Measurements from ENCODE around the gene ZNF521. TPM values are rescaled to one million over a fixed set of nuclear protein-coding genes. Genes with fewer than 3 reads are reported as not detected.

ZNF521 gene
- total and polyA plus RNA-seq, 2 donors, result 13.1 to 58.3 TPM

DNA sequence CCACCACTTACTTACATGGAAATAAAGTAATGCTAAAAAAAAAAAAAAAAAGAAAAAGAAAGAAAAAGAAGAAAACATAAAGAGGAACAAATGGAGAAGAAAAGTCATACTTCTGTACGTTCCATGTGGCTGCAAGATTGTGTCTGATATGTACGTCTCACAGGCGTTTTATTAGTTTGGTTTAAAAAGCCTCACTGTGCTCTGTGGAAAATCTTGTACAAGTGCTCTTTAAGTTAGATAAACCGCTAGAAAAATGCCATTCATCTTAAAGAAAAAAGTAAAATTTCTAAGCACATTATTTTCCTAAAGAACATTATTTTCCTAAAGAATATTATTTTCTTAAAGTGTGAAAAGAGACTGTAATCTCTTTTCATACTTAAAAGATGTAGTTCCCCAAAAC lies 165.1 kb downstream of the ZNF521 start:
- H3K27ac ChIP-seq (ENCODE audit: low read depth), result no peak overlapping the region
- 86% methylated on average over 4 of the region's 4 CpGs for WGBS
- H3K36me3 ChIP-seq (ENCODE audit: insufficient read depth), result no peaks in the 10 kb centered on the region
- H3K4me3 ChIP-seq (ENCODE audit: low read depth, low read length), result no peak overlapping the region
- H3K4me1 ChIP-seq (ENCODE audit: insufficient read depth), result no peaks in the 10 kb centered on the region
- no peak for DNase-seq (ENCODE audit: extremely low spot score)

DNA sequence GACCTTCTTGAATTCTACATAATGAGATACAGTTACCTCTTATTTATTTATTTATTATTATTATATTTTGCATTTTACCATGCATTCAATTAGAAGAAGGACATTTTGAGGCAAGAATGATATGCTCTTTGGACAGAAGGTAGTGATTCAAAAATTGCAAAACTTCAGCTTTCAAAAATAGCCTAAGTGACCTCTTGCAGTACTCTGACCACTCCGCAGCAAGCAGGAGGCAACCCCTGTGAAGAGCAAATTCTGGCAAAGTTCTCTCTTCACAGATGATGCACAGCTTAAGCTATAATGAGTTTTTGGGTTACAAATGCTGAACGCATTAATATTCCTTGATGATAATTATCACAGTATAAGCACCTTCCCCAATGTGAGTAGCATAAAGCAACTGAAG lies 170.0 kb downstream of the ZNF521 start:
- Histone ChIP-seq H3K27ac (ENCODE audit: low read depth) (no peak overlapping the region), H3K4me3 (ENCODE audit: low read depth, low read length) (no peak overlapping the region), H3K4me1 (ENCODE audit: insufficient read depth) (no peaks in the 10 kb centered on the region), H3K36me3 (ENCODE audit: insufficient read depth) (no peaks in the 10 kb centered on the region)
- WGBS, result 93% methylated on average over 2 of the region's 2 CpGs
- DNase-seq (ENCODE audit: extremely low spot score), result no peak

DNA sequence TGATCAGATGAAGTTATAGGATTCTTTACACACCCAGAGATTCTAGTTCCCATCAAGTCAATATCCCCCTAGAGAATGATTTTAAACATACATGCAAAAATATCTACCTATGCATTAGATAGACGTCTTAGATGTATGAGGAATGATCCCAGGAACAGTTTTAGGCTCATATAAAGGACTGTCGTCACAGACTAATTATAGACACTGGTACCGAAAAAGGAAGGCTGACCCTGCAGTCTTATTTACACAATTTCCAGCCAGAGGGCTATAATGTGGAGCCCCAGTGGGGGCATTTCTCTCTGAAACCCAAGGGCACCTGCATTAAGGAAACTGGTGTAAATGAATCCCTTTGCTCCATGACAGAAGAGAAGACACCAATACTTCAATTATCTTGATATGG lies 170.4 kb downstream of the ZNF521 start:
- Histone ChIP-seq H3K36me3 (ENCODE audit: insufficient read depth) (no peaks in the 10 kb centered on the region), H3K4me3 (ENCODE audit: low read depth, low read length) (no peak overlapping the region), H3K4me1 (ENCODE audit: insufficient read depth) (no peaks in the 10 kb centered on the region), H3K27ac (ENCODE audit: low read depth) (no peak overlapping the region)
- no peak for DNase-seq (ENCODE audit: extremely low spot score)
- WGBS, result 87% methylated on average over 3 of the region's 3 CpGs

DNA sequence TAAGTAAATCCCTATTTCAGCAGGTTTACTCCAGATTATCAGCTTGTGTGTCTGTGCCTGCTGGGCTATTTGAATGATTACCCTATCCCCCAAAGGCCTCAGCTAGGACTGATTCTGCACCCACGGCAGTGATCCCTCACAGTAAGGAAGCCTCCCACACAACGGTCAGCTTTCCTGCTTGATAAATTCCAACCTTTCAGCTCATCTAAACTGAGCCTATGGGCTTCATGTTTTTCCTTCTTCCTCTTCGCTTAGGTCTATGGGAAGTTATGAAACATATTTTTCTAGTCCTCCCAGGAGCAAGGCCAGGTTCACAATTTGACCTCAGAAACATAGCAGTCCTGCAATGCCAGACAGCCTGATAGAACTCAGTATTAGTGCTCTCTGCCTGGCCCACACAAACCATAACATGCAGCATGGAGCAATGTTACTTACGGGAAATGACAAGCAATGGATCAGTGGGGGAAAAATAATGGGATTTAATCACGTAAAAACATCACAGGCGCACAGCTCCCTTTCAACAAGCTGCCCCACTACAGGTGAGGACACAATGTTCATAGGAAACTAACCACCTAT lies 170.9 kb downstream of the ZNF521 start:
- 85% methylated on average over 6 of the region's 6 CpGs for WGBS

DNA sequence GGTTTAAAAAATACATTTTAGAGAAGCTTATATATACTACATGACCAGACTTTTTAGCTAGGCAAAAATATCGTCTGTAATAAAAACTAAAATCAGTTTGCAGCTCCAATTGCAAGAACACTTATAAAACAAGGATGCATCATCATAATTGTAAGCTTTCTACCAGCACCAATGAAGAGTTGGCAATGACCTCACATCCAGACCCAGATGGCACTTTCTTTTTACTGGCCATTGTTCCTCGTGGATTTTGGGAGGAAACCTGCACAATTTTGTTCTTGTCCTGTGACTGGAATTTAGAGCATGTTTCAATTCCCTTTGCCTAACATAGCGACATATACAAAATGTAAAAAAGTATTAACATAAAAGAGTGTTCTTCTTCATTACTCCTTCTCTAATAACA lies 174.3 kb downstream of the ZNF521 start:
- Histone ChIP-seq H3K4me1 (ENCODE audit: insufficient read depth) (no peaks in the 10 kb centered on the region), H3K4me3 (ENCODE audit: low read depth, low read length) (no peak overlapping the region), H3K36me3 (ENCODE audit: insufficient read depth) (no peaks in the 10 kb centered on the region), H3K27ac (ENCODE audit: low read depth) (no peak overlapping the region)
- no peak for DNase-seq (ENCODE audit: extremely low spot score)
- WGBS, result 88% methylated on average over 3 of the region's 3 CpGs

More for the DNA sequence above, 170.9 kb downstream of the ZNF521 start:
- Histone ChIP-seq H3K4me1 (ENCODE audit: insufficient read depth) (no peaks in the 10 kb centered on the region), H3K36me3 (ENCODE audit: insufficient read depth) (no peaks in the 10 kb centered on the region), H3K4me3 (ENCODE audit: low read depth, low read length) (no peak overlapping the region), H3K27ac (ENCODE audit: low read depth) (no peak overlapping the region)
- DNase-seq (ENCODE audit: extremely low spot score), result no peak

DNA sequence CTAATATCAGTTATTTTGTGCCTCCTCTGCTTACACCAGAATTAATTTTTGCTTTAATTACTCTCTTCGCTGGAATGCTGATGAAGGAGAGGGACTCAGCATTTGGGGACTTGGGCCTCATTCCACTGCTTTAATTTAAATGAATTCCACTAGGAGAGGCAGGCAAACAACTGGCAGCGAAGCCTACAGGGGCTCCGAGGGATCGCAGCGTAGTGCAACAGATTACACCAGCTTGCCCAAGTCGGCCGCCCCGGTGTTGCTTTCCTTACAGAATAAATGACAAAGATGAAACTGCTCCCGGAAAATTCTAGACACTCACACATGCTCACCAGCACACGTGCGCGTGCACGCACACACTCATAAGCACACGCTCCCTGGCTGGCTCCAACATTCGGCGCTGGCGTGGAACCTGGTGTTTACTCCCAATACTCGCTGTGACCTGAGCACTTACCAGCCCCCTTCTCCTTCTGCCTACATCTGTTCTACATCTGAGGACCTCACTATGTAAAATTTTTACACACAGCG lies 175.4 kb downstream of the ZNF521 start:
- H3K4me1 ChIP-seq (ENCODE audit: insufficient read depth), result no peaks in the 10 kb centered on the region
- H3K4me3 ChIP-seq (ENCODE audit: low read depth, low read length), result no peak overlapping the region
- H3K36me3 ChIP-seq (ENCODE audit: insufficient read depth), result no peaks in the 10 kb centered on the region
- DNase-seq (ENCODE audit: extremely low spot score), result no peak
- WGBS, result 94% methylated on average over 19 of the region's 19 CpGs
- H3K27ac ChIP-seq (ENCODE audit: low read depth), result no peak overlapping the region

DNA sequence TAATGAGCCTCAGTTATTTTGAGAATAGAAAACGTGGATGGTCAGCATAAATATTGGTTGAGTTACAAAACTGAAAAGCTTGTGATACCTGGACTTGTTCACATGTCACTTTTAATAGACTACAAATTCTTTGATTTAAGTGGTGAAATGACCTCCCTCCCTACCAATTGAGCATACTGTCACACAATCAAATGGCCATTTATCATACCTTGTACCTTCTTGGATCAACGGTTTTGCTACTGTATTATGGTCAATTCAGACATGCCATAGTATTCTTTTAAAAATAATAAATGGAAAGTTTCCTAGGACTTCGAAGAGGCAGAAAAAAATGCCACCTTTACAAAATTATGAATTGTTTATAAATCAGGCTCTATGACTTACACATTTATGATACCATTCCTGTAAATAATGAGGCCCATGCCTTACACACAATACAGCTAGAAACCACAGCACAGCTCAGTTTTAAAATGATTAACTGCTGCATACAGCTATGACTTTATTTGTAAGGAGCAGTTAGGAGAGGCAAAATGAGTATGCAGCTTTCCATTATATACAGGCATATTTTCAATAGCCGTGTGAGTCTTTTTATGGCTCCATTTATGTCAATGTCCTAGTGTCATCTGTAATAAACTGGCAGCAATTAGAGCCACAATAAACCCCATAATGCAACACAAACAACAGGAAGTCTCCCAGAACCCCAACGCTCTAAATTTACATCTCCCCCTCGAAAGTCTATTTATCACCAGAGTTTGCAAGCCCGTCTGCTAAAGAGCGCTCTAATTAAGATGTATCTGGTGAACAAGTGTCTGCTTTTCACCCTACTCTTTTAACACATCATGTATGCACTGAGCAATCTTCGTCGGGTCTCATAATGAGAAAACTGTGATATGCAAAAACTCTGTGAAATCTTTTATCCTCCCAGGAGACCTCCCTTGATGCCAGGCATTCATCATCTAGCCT lies 176.1 kb downstream of the ZNF521 start:
- Histone ChIP-seq H3K4me1 (ENCODE audit: insufficient read depth) (no peaks in the 10 kb centered on the region), H3K4me3 (ENCODE audit: low read depth, low read length) (no peak overlapping the region), H3K36me3 (ENCODE audit: insufficient read depth) (no peaks in the 10 kb centered on the region), H3K27ac (ENCODE audit: low read depth) (no peak overlapping the region)
- DNase-seq (ENCODE audit: extremely low spot score), result no peak
- WGBS, result 85% methylated on average over 10 of the region's 10 CpGs

DNA sequence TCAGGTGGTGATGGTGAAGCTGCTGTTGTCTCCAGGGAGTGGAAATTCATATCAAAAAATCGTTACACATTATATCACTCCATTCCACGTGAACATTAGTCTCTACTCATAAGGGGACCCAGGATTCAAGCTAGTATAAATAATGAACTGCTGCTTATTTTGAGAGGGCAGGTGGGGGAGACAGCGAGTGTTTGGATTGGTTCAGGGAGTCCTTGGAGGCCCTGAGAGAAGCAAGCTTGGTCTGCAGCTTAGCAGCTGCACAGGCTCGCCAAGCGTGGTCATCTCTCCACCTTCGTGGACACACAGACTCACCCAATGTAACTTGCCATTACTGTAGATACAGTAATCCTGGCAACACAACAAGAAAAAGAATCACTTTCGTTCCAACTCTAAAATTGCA lies 177.6 kb downstream of the ZNF521 start:
- 86% methylated on average over 7 of the region's 7 CpGs for WGBS
- no peaks in the 10 kb centered on the region for H3K36me3 ChIP-seq (ENCODE audit: insufficient read depth)
- no peak overlapping the region for H3K4me3 ChIP-seq (ENCODE audit: low read depth, low read length)
- DNase-seq (ENCODE audit: extremely low spot score), result no peak
- H3K27ac ChIP-seq (ENCODE audit: low read depth), result no peak overlapping the region
- H3K4me1 ChIP-seq (ENCODE audit: insufficient read depth), result no peaks in the 10 kb centered on the region

DNA sequence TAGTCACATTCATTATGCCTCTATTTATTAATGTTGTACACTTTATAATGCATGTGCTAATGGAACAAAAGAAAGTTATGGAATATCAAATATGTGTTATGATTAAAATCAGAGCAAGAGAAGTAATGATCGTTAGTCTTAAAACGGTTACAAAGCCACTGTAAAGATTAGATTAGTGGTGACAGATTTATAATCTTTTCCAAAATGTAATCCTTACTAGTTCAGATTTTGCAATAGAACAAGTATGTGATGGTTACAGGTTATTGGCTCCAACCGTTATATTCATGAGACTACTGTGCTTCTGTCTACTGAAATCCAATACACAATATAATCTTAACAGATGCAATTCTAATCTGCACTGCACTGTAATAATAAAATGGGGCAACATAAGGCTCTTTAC lies 180.6 kb downstream of the ZNF521 start:
- H3K36me3 ChIP-seq (ENCODE audit: insufficient read depth), result no peaks in the 10 kb centered on the region
- no peak for DNase-seq (ENCODE audit: extremely low spot score)
- H3K27ac ChIP-seq (ENCODE audit: low read depth), result no peak overlapping the region
- H3K4me1 ChIP-seq (ENCODE audit: insufficient read depth), result no peaks in the 10 kb centered on the region
- H3K4me3 ChIP-seq (ENCODE audit: low read depth, low read length), result no peak overlapping the region
- 48% methylated on average over 3 of the region's 3 CpGs for WGBS

DNA sequence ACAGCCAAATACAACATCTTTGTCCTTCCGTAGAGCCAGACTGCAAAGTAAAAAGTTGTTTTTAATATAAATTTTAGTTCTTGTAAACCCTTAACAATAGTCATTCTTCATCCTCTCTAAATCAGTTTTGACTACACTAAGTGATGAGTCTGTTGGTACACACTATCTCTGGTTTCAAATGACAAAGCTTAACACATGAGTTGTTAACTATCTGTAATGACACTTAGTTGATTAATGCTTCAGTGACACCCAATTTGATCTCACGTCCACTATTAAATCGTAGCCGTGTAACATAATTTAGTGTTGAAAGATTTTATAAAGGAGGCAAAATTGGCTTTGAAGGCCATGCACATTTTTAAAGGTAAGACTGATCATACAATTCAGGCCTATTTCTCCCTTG lies 181.6 kb downstream of the ZNF521 start:
- 96% methylated on average over 4 of the region's 4 CpGs for WGBS
- no peak for DNase-seq (ENCODE audit: extremely low spot score)
- Histone ChIP-seq H3K4me3 (ENCODE audit: low read depth, low read length) (no peak overlapping the region), H3K27ac (ENCODE audit: low read depth) (no peak overlapping the region), H3K36me3 (ENCODE audit: insufficient read depth) (no peaks in the 10 kb centered on the region), H3K4me1 (ENCODE audit: insufficient read depth) (no peaks in the 10 kb centered on the region)

DNA sequence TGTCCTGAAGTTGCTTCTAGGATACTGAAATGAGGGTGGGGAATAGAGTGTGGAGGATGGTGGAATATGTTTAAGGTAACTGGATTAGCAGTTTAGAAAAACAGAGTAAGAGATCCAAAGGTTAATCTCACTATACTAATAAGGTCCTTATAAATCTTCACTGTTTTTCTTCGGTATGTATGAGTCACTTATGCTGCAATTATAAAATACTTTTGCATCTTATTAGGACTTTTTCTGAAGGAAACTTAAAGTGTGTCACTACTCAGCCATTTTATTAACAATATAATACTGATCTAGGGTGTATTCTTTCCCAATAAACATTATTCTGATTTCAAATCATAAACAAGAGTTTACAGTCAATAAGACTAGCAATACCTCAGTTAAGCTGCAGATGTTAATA lies 182.3 kb downstream of the ZNF521 start:
- no peak overlapping the region for H3K4me3 ChIP-seq (ENCODE audit: low read depth, low read length)
- WGBS, result 53% methylated on average over 1 of the region's 1 CpG
- H3K27ac ChIP-seq (ENCODE audit: low read depth), result no peak overlapping the region
- DNase-seq (ENCODE audit: extremely low spot score), result no peak
- no peaks in the 10 kb centered on the region for H3K36me3 ChIP-seq (ENCODE audit: insufficient read depth)
- no peaks in the 10 kb centered on the region for H3K4me1 ChIP-seq (ENCODE audit: insufficient read depth)

DNA sequence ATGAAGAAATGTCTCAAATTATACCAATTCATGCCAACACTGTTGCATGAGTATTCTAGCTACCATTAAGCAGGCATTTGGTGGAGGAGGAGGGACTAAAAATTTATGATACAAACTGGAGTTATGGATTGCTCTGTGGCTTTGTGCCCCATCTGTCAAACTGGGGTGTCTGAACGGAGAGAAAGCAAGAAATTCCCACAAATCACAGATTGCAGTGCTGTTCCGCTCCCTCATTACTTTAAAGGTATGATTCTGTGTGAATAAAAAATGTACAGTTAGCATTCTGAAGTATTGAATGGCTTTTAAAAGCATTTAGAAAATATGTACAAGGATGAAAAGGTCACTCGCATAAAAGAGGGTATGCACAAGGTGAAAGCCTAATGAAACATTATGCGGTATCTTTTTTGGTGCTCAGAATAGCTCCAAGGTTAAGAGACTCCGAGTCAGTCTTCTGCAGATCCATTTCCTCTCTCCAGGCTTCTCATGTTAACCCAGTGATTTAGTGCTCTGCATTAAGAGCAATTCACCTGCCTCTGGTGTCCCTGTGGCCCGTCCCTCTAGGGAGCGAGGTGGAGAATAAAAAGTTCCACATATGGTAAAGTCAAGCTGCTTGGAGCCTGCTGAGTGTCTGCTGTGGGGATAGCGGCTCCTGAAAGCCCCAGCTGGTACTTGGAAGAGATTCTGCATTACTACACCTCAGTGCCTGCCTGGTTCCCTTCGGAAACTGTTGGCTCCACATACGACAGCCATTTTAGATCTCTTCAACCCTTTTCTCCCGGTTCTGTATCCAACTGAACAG lies 184.2 kb downstream of the ZNF521 start:
- 91% methylated on average over 11 of the region's 11 CpGs for WGBS
- DNase-seq (ENCODE audit: extremely low spot score), result no peak
- Histone ChIP-seq H3K27ac (ENCODE audit: low read depth) (no peak overlapping the region), H3K4me3 (ENCODE audit: low read depth, low read length) (no peak overlapping the region), H3K4me1 (ENCODE audit: insufficient read depth) (no peaks in the 10 kb centered on the region), H3K36me3 (ENCODE audit: insufficient read depth) (no peaks in the 10 kb centered on the region)

DNA sequence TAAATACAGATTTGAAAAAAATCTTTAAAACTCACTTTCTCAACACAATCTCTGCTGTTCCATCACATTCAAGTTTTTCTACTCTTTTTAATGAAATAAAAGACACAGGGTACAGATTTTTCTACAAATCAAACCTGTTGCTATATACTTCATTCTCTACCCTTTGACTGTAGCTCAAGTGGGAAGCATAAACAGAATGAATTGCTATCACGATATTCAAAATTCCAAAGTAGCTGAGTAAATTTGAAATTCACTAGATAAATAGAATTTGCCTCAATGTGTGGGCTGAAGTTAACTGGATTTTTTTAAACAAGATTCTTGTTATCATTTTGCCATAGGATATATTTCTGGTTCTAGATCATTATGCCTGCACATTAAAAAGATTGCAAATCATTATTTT lies 185.9 kb downstream of the ZNF521 start:
- 76% methylated on average over 1 of the region's 1 CpG for WGBS
- no peaks in the 10 kb centered on the region for H3K4me1 ChIP-seq (ENCODE audit: insufficient read depth)
- no peak overlapping the region for H3K27ac ChIP-seq (ENCODE audit: low read depth)
- DNase-seq (ENCODE audit: extremely low spot score), result no peak
- no peak overlapping the region for H3K4me3 ChIP-seq (ENCODE audit: low read depth, low read length)
- no peaks in the 10 kb centered on the region for H3K36me3 ChIP-seq (ENCODE audit: insufficient read depth)
